ENCODE measurements around the gene DCUN1D2. TPM values are rescaled to one million over a fixed set of nuclear protein-coding genes. Genes with fewer than 3 reads are reported as not detected.

Gene DCUN1D2
- total RNA-seq, 1 experiment from 2014 or later: 33.0 TPM

DNA sequence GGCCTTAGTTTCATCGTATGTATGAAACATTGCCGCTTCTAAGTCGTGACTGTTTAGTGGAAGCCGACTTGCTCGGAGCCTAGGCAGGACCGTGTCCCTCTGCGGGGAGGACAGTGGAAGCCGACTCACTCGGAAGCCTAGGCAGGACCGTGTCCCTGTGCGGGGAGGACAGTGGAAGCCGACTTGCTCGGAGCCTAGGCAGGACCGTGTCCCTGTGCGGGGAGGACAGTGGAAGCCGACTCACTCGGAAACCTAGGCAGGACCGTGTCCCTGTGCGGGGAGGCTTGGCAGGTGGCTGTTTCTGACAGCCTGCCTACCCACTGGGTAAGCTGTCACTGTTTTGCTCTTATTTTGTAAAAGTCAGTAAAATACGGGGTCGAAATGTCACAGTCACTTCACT lies 20.4 kb upstream of the DCUN1D2 start:
- Histone ChIP-seq H4K20me1 (ENCODE audit: insufficient read depth) (peaks cover 4% of the 10 kb centered on the region; the same call in 1 of the 2 replicates), H3K79me2 (ENCODE audit: low read depth) (no peaks in the 10 kb centered on the region), H3K36me3 (ENCODE audit: low read depth) (peaks cover 11% of the 10 kb centered on the region; the same call in 1 of the 2 replicates), H3K4me3 (no peak overlapping the region), H2AFZ (no peak overlapping the region), H3K4me2 (no peak overlapping the region), H3F3A (ENCODE audit: insufficient read depth, low read depth) (peaks cover 6% of the 10 kb centered on the region; the same call in 1 of the 2 replicates), H3K4me1 (replicated peaks; ENCODE audit: insufficient read depth) (no peaks in the 10 kb centered on the region), H3K9me2 (ENCODE audit: insufficient read depth) (no peaks in the 10 kb centered on the region), H3K27me3 (ENCODE audit: insufficient read depth, low read depth) (no peaks in the 10 kb centered on the region), H3K9me3 (ENCODE audit: insufficient read depth, low read depth) (no peaks in the 10 kb centered on the region), H3K27ac (no peak overlapping the region)
- TF ChIP-seq CTCF (conservative IDR thresholded peaks at IDR 0.05): no peak
- TF ChIP-seq EZH2 (IDR thresholded peaks at IDR 0.05; ENCODE audit: low read depth): no peak
- DNase-seq: no peak
- ChIA-PET CTCF (no interaction called here), POLR2A (ENCODE audit: unreplicated experiment) (no interaction called here)
- BruUV-seq (replicated peaks): no TSS peak
- intact Hi-C loops (cut with micrococcal nuclease; ENCODE audit: unreplicated experiment): no loop called here

DNA sequence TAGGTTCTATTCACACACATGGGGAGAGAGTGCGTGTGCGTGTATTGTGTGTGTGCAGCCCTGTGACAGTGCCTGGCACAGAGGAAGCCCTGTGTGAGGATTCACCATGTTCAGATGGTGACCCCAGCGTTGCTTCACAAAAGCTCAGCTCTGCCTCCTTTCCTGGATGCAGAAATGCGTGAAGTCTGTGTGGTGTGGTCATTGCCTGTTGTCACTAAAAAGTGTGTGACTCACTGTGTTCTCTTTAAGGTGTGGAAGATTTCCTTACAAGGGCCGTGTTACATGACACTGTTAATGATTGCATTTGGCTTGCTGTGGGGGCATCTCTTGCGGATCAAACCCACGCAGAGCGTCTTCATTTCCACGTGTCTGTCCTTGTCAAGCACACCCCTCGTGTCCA lies 19.5 kb upstream of the DCUN1D2 start:
- H3K27me3 ChIP-seq (ENCODE audit: insufficient read depth, low read depth): no peaks in the 10 kb centered on the region
- no peak overlapping the region for H3K4me2 ChIP-seq
- BruUV-seq (replicated peaks): no TSS peak
- H4K20me1 ChIP-seq (ENCODE audit: insufficient read depth): peaks cover 4% of the 10 kb centered on the region
- DNase-seq: no peak
- H3K9me2 ChIP-seq (ENCODE audit: insufficient read depth): no peaks in the 10 kb centered on the region
- H3K4me3 ChIP-seq: no peak overlapping the region
- no peak overlapping the region for H2AFZ ChIP-seq
- intact Hi-C loops (cut with micrococcal nuclease; ENCODE audit: unreplicated experiment): no loop called here
- H3K9me3 ChIP-seq (ENCODE audit: insufficient read depth, low read depth): no peaks in the 10 kb centered on the region
- no peak overlapping the region for H3K27ac ChIP-seq
- H3K79me2 ChIP-seq (ENCODE audit: low read depth): no peaks in the 10 kb centered on the region
- ChIA-PET POLR2A (ENCODE audit: unreplicated experiment) (no interaction called here), CTCF (no interaction called here)
- TF ChIP-seq EZH2 (IDR thresholded peaks at IDR 0.05; ENCODE audit: low read depth) (no peak), CTCF (conservative IDR thresholded peaks at IDR 0.05) (no peak)
- no peaks in the 10 kb centered on the region for H3K4me1 ChIP-seq (replicated peaks; ENCODE audit: insufficient read depth)
- H3K36me3 ChIP-seq (ENCODE audit: low read depth): peaks cover 11% of the 10 kb centered on the region; the same call in 1 of the 2 replicates
- peaks cover 6% of the 10 kb centered on the region; the same call in 1 of the 2 replicates for H3F3A ChIP-seq (ENCODE audit: insufficient read depth, low read depth)

DNA sequence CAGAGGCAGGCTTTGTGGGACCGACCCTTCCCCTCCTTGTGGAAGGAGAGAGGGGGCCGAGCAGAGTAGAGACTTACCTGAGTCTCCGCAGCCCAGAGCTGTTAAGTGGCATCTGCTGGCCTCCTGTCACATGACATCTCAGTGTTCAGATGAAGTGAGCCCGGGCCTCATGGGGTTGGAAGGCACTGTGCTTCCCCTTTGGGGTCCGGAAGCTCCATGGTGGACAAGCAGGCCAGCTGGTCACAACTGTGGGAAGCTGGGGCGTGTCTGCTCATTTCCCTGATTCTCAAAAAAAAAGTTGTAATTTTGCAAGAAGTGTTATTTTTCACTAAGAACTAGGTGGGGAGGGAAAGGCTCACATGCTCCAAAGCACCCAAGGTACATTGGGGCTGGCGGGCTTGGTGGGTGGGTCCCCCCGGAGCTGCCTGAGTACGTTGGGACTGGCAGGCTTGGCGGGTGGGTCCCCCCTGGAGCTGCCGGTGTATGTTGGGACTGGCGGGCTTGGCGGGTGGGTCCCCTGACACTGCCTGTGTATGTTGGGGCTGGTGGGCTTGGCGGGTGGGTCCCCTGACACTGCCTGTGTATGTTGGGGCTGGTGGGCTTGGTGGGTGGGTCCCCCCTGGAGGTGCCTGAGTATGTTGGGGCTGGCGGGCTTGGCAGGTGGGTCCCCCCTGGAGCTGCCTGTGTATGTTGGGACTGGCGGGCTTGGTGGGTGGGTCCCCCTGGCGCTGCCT lies 18.2 kb upstream of the DCUN1D2 start:
- no peak for DNase-seq
- peaks cover 13% of the 10 kb centered on the region; the same call in 1 of the 2 replicates for H3K36me3 ChIP-seq (ENCODE audit: low read depth)
- no peaks in the 10 kb centered on the region for H3K27me3 ChIP-seq (ENCODE audit: insufficient read depth, low read depth)
- TF ChIP-seq EZH2 (IDR thresholded peaks at IDR 0.05; ENCODE audit: low read depth) (no peak), CTCF (conservative IDR thresholded peaks at IDR 0.05) (no peak)
- no peak overlapping the region for H3K4me3 ChIP-seq
- intact Hi-C loops (cut with micrococcal nuclease; ENCODE audit: unreplicated experiment): no loop called here
- peaks cover 8% of the 10 kb centered on the region for H4K20me1 ChIP-seq (ENCODE audit: insufficient read depth)
- ChIA-PET CTCF (no interaction called here), POLR2A (ENCODE audit: unreplicated experiment) (no interaction called here)
- H3K9me2 ChIP-seq (ENCODE audit: insufficient read depth): no peaks in the 10 kb centered on the region
- no peaks in the 10 kb centered on the region for H3K79me2 ChIP-seq (ENCODE audit: low read depth)
- no peak overlapping the region for H3K4me2 ChIP-seq
- BruUV-seq (replicated peaks): no TSS peak
- no peak overlapping the region for H3K27ac ChIP-seq
- no peaks in the 10 kb centered on the region for H3K4me1 ChIP-seq (replicated peaks; ENCODE audit: insufficient read depth)
- no peaks in the 10 kb centered on the region for H3K9me3 ChIP-seq (ENCODE audit: insufficient read depth, low read depth)
- no peak overlapping the region for H2AFZ ChIP-seq
- H3F3A ChIP-seq (ENCODE audit: insufficient read depth, low read depth): peaks cover 2% of the 10 kb centered on the region; the same call in 1 of the 2 replicates
